HG03097 (cell line): ENCODE measurements around the gene CXCR4.
"Not testable (repeated sequence)": the region's sequence is repeated elsewhere in the genome, so short reads cannot be mapped to it uniquely, and the experiment has no call there.

Experiments used
- ATAC-seq: cut with Tn5 transposase; IDR thresholded peaks from one replicate; pipeline ENCODE4 v1.9.1; 2021; ENCODE audit not compliant: unreplicated experiment, low FRiP score

CXCR4 gene

GRCh38 chr2:136116151-136116812, 1.7 kb downstream of the CXCR4 start:
- ATAC-seq, result peak; percentile 14

- ATAC-seq, result no peak
These were observed 2.7 kb downstream of the CXCR4 start for GRCh38 chr2:136115183-136115761.

- ATAC-seq, result no peak
These were observed 3.6 kb downstream of the CXCR4 start for GRCh38 chr2:136114382-136114781.

GRCh38 chr2:136113209-136113971, 4.6 kb downstream of the CXCR4 start:
- ATAC-seq, result no peak

- ATAC-seq, result no peak
These were observed 5.4 kb downstream of the CXCR4 start for GRCh38 chr2:136112317-136113208.

GRCh38 chr2:136111711-136112110, 6.2 kb downstream of the CXCR4 start:
- ATAC-seq, result no peak

- ATAC-seq, result no peak
These were observed 7.4 kb downstream of the CXCR4 start for GRCh38 chr2:136110526-136110925.

- ATAC-seq, result no peak
These were observed 9.5 kb downstream of the CXCR4 start for GRCh38 chr2:136108463-136108862.

- ATAC-seq, result no peak
These were observed 10.6 kb downstream of the CXCR4 start for GRCh38 chr2:136107051-136108033.

- no peak for ATAC-seq
These were observed 11.4 kb downstream of the CXCR4 start for GRCh38 chr2:136106505-136106904.

GRCh38 chr2:136104977-136105376, 13.0 kb downstream of the CXCR4 start:
- no peak for ATAC-seq

- no peak for ATAC-seq
These were observed 16.9 kb downstream of the CXCR4 start for GRCh38 chr2:136101042-136101441.

- no peak for ATAC-seq
These were observed 19.5 kb downstream of the CXCR4 start for GRCh38 chr2:136098441-136098840.

GRCh38 chr2:136093583-136093982, 24.4 kb downstream of the CXCR4 start:
- ATAC-seq, result no peak

- ATAC-seq, result no peak
These were observed 26.1 kb downstream of the CXCR4 start for GRCh38 chr2:136091899-136092298.

GRCh38 chr2:136087901-136088460, 30.0 kb downstream of the CXCR4 start:
- ATAC-seq, result not testable (repeated sequence)

GRCh38 chr2:136086253-136087016, 31.5 kb downstream of the CXCR4 start:
- ATAC-seq, result no peak

- no peak for ATAC-seq
These were observed 32.3 kb downstream of the CXCR4 start for GRCh38 chr2:136085453-136086209.
